GM18951 (cell line): ENCODE data around the gene PRDM16.

Experiments used
- POLR2A ChIP-seq: IDR thresholded peaks from 4 replicates; pipeline ENCODE4 v1.6.1; 2011; ENCODE audit warnings: mild to moderate bottlenecking; ENCODE audit not compliant: insufficient read length, insufficient read depth; ENCODE audit errors: extremely low read depth
- in situ Hi-C: fragments of 300-500 bp; cut with MboI; formaldehyde crosslinking; loops from one replicate; pipeline ENCODE4 v1.12.0; 2022; ENCODE audit warnings: low sequenced_read_pairs, mixed read lengths, inconsistent platforms; ENCODE audit not compliant: unreplicated experiment

Gene PRDM16

GRCh38 chr1:3366126-3367051 is 297.4 kb downstream of the PRDM16 start:
- in situ Hi-C loops = no loop called here
- no peak for TF ChIP-seq POLR2A

- in situ Hi-C loops = no loop called here
- no peak for TF ChIP-seq POLR2A
These were observed 298.4 kb downstream of the PRDM16 start for GRCh38 chr1:3367376-3367775.

GRCh38 chr1:3368059-3368458 is 299.1 kb downstream of the PRDM16 start:
- in situ Hi-C loops = no loop called here
- TF ChIP-seq POLR2A = no peak

- TF ChIP-seq POLR2A = no peak
- in situ Hi-C loops = no loop called here
These were observed 299.9 kb downstream of the PRDM16 start for GRCh38 chr1:3368711-3369445.

GRCh38 chr1:3369446-3370076 is 300.6 kb downstream of the PRDM16 start:
- in situ Hi-C loops = no loop called here
- no peak for TF ChIP-seq POLR2A

- in situ Hi-C loops = no loop called here
- TF ChIP-seq POLR2A = no peak
These were observed 302.1 kb downstream of the PRDM16 start for GRCh38 chr1:3370856-3371703.

- TF ChIP-seq POLR2A = no peak
- in situ Hi-C loops = no loop called here
These were observed 303.3 kb downstream of the PRDM16 start for GRCh38 chr1:3372317-3372716.

- in situ Hi-C loops = no loop called here
- no peak for TF ChIP-seq POLR2A
These were observed 304.2 kb downstream of the PRDM16 start for GRCh38 chr1:3373175-3373574.

GRCh38 chr1:3373700-3374405 is 304.9 kb downstream of the PRDM16 start:
- in situ Hi-C loops = no loop called here
- no peak for TF ChIP-seq POLR2A

GRCh38 chr1:3375245-3375644 is 306.2 kb downstream of the PRDM16 start:
- in situ Hi-C loops = no loop called here

GRCh38 chr1:3377166-3377565 is 308.2 kb downstream of the PRDM16 start:
- in situ Hi-C loops = no loop called here
- no peak for TF ChIP-seq POLR2A

More at GRCh38 chr1:3375245-3375644, 306.2 kb downstream of the PRDM16 start:
- no peak for TF ChIP-seq POLR2A

GRCh38 chr1:3377604-3378279 is 308.7 kb downstream of the PRDM16 start:
- in situ Hi-C loops = no loop called here
- no peak for TF ChIP-seq POLR2A
